Progenitor cell of endocrine pancreas (in vitro differentiated cells): ENCODE data around the gene TSPAN4. TPM values are rescaled to one million over a fixed set of nuclear protein-coding genes. Genes with fewer than 3 reads are reported as not detected.

ENCODE experiments used
- DNase-seq: peaks from one replicate; pipeline ENCODE4 v3.0.0; 2021; ENCODE audit warnings: low spot score; ENCODE audit not compliant: unreplicated experiment
- H3K27ac Mint-ChIP-seq: 2 replicates; pipeline ENCODE4 v1.8.0; 2021; ENCODE audit warnings: mild to moderate bottlenecking, moderate library complexity, mixed read lengths
- H3K27me3 Mint-ChIP-seq: 2 replicates; pipeline ENCODE4 v1.8.0; 2021; ENCODE audit warnings: mixed read lengths
- H3K36me3 Mint-ChIP-seq: 2 replicates; pipeline ENCODE4 v1.8.0; 2022; ENCODE audit warnings: mixed read lengths; ENCODE audit not compliant: insufficient read depth
- H3K4me1 Mint-ChIP-seq: 2 replicates; pipeline ENCODE4 v1.8.0; 2021; ENCODE audit warnings: low read depth, mixed read lengths
- H3K4me3 Mint-ChIP-seq: 2 replicates; pipeline ENCODE4 v1.8.0; 2021; ENCODE audit warnings: low read depth, mild to moderate bottlenecking, moderate library complexity, mixed read lengths
- H3K9me3 Mint-ChIP-seq: 2 replicates; pipeline ENCODE4 v1.8.0; 2021; ENCODE audit warnings: low read depth, mixed read lengths
- CTCF ChIP-seq: fragments of 200-600 bp; sonication (generic); IDR thresholded peaks from one replicate; pipeline ENCODE4 v1.5.0; 2021; ENCODE audit warnings: antibody characterized with exemption, mild to moderate bottlenecking; ENCODE audit not compliant: unreplicated experiment
- total RNA-seq: library from RNA; stranded (reverse); gene quantifications from 2 replicates; pipeline ENCODE4 v1.2.1, GENCODE V29; 2021

TSPAN4 gene
- total RNA-seq, 1 donor from 2014 or later = 24.9 TPM

- TF ChIP-seq CTCF = no peak
- Mint-ChIP-seq H3K4me3 (peak overlapping the region; percentile 19), H3K4me1 (peaks cover 7% of the 10 kb centered on the region), H3K36me3 (no peaks in the 10 kb centered on the region), H3K27ac (no peak overlapping the region), H3K9me3 (no peaks in the 10 kb centered on the region), H3K27me3 (no peaks in the 10 kb centered on the region)
- no peak for DNase-seq
These were observed 42.9 kb upstream of the TSPAN4 start for GRCh38 chr11:799641-800316.

GRCh38 chr11:800473-800872, 42.2 kb upstream of the TSPAN4 start:
- H3K4me3 Mint-ChIP-seq = no peak overlapping the region
- DNase-seq = no peak
- no peaks in the 10 kb centered on the region for H3K27me3 Mint-ChIP-seq
- no peak overlapping the region for H3K27ac Mint-ChIP-seq
- no peaks in the 10 kb centered on the region for H3K36me3 Mint-ChIP-seq
- H3K9me3 Mint-ChIP-seq = no peaks in the 10 kb centered on the region
- no peak for TF ChIP-seq CTCF
- peaks cover 7% of the 10 kb centered on the region for H3K4me1 Mint-ChIP-seq

GRCh38 chr11:801097-801780, 41.4 kb upstream of the TSPAN4 start:
- no peak for TF ChIP-seq CTCF
- no peak for DNase-seq
- Mint-ChIP-seq H3K27me3 (no peaks in the 10 kb centered on the region), H3K4me3 (no peak overlapping the region), H3K9me3 (no peaks in the 10 kb centered on the region), H3K36me3 (no peaks in the 10 kb centered on the region), H3K4me1 (peaks cover 5% of the 10 kb centered on the region), H3K27ac (no peak overlapping the region)

GRCh38 chr11:802018-802617, 40.5 kb upstream of the TSPAN4 start:
- Mint-ChIP-seq H3K36me3 (no peaks in the 10 kb centered on the region), H3K4me3 (no peak overlapping the region), H3K27ac (no peak overlapping the region)

More at GRCh38 chr11:802018-802617, 40.5 kb upstream of the TSPAN4 start:
- TF ChIP-seq CTCF = no peak
- no peak for DNase-seq
- Mint-ChIP-seq H3K27me3 (no peaks in the 10 kb centered on the region), H3K4me1 (peaks cover under 1% of the 10 kb centered on the region), H3K9me3 (no peaks in the 10 kb centered on the region)
